Measurements from ENCODE around the gene CDNF.
"Not testable (repeated sequence)": the region's sequence is repeated elsewhere in the genome, so short reads cannot be mapped to it uniquely, and the experiment has no call there.

Gene CDNF

GRCh38 chr10:14820775-14821154 is 17.1 kb downstream of the CDNF start:
- no peak overlapping the region for H3K4me3 ChIP-seq (ENCODE audit: low read depth, low read length)
- DNase-seq (ENCODE audit: low read depth) = peak; percentile 36
- TF ChIP-seq, protein P1, sequence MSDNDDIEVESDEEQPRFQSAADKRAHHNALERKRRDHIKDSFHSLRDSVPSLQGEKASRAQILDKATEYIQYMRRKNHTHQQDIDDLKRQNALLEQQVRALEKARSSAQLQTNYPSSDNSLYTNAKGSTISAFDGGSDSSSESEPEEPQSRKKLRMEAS (IDR thresholded peaks at IDR 0.05; ENCODE audit: low read depth, low read length) = no peak
- TF ChIP-seq POLR2A (IDR thresholded peaks at IDR 0.05; ENCODE audit: extremely low read depth, insufficient read length) (no peak), CTCF (IDR thresholded peaks at IDR 0.05; ENCODE audit: low read depth, low read length) (no peak), MYC (IDR thresholded peaks at IDR 0.05; ENCODE audit: low read depth, low read length) (no peak)

DNA sequence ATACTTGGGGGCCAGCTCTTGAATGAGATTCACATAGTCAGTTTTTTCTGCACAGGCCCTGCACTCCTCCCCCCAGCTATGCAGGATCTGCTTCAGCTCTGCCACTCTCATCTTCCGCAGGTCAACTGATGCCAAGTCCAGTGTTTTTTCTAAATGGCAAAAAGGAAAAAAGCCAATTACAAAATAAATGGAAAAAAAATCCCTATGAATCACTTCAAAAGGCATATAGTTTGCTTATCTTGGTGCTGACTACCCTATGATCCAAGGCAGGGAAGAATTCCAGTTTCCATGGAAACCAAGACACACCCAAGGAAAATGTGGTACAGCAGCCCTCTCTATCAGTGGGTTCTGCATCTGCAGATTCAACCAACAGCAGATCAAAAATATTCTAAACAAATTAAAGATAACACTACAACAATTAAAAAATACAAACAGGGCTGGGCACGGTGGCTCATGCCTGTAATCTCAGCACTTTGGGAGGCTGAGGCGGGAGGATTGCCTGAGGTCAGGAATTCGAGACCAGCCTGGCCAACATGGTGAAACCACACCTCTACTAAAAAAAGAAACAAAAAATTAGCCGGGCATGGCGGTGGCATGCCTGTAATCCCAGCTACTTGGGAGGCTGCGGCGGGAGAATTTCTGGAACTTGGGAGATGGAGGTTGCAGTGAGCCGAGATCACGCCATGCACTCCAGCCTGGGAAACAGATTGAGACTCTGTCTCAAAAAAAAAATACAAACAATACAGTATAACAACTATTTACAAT is 17.6 kb downstream of the CDNF start:
- H3K4me3 ChIP-seq (ENCODE audit: low read depth, low read length) = no peak overlapping the region
- DNase-seq (ENCODE audit: low read depth) = no peak
- TF ChIP-seq, protein P1 (IDR thresholded peaks at IDR 0.05; ENCODE audit: low read depth, low read length) = no peak
- TF ChIP-seq POLR2A (IDR thresholded peaks at IDR 0.05; ENCODE audit: extremely low read depth, insufficient read length) (no peak), CTCF (IDR thresholded peaks at IDR 0.05; ENCODE audit: low read depth, low read length) (no peak), MYC (IDR thresholded peaks at IDR 0.05; ENCODE audit: low read depth, low read length) (no peak)

DNA sequence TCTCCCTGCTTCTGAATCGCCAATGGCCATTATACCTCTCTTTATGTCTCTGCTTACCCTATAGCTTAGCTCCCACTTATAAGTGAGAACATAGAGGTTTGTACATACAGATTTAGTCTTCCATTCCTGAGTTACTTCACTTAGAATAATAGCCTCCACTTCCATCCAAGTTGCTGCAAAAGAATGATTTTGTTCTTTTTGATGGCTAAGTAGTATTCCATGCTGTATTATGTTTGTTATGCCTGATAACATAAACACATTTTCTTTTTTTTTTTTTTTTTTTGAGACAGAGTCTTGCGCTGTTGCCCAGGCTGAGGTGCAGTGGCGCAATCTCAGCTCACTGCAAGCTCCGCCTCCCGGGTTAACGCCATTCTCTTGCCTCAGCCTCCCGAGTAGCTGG is 21.1 kb downstream of the CDNF start:
- H3K4me3 ChIP-seq (ENCODE audit: low read depth, low read length); DNase-seq (ENCODE audit: low read depth): not testable (repeated sequence)

DNA sequence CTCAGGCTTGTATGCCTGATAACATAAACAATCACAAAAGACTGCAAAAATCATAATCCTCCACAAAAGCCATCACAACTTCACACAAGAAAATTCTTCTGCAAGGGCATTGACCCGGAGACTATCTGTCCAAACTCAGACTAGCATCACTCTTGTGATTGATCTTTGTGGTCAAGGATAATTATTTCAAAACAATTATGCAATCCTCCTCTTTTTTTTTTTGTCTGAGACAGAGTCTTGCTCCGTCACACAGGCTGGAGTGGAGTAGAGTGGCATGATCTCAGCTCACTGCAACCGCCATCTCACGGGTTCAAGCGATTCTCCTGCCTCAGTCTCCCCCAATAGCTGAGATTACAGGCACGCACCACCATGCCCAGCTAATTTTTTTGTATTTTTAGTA is 22.2 kb downstream of the CDNF start:
- DNase-seq (ENCODE audit: low read depth) = no peak
- TF ChIP-seq MYC (IDR thresholded peaks at IDR 0.05; ENCODE audit: low read depth, low read length) = no peak
- no peak for TF ChIP-seq CTCF (IDR thresholded peaks at IDR 0.05; ENCODE audit: low read depth, low read length)
- TF ChIP-seq POLR2A (IDR thresholded peaks at IDR 0.05; ENCODE audit: extremely low read depth, insufficient read length) = no peak
- TF ChIP-seq, protein P1 (IDR thresholded peaks at IDR 0.05; ENCODE audit: low read depth, low read length) = no peak
- H3K4me3 ChIP-seq (ENCODE audit: low read depth, low read length) = no peak overlapping the region

DNA sequence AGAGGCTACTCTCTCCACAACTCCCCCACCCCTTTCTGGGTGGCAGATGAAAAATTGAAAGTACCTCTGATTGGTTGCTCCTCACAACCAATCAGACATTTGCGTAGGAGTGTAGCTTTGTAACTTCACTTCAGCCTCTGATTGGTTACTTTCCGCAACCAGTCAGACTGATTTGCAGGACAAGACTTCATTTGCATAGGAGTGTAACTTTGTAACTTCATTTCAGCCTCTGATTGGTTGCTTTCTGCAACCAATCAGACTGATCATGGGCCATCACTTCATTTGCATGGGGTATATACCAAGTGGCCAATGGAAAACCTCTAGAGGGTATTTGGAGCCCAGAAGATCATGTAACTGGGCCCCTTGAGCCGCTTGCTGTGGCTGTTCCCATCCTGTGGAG is 25.6 kb downstream of the CDNF start:
- TF ChIP-seq POLR2A (IDR thresholded peaks at IDR 0.05; ENCODE audit: extremely low read depth, insufficient read length) (no peak), CTCF (IDR thresholded peaks at IDR 0.05; ENCODE audit: low read depth, low read length) (no peak), MYC (IDR thresholded peaks at IDR 0.05; ENCODE audit: low read depth, low read length) (no peak)
- TF ChIP-seq, protein P1 (IDR thresholded peaks at IDR 0.05; ENCODE audit: low read depth, low read length) = no peak
- no peak overlapping the region for H3K4me3 ChIP-seq (ENCODE audit: low read depth, low read length)
- DNase-seq (ENCODE audit: low read depth) = peak; percentile 5

GRCh38 chr10:14810969-14811953 is 26.6 kb downstream of the CDNF start:
- no peak for DNase-seq (ENCODE audit: low read depth)
- TF ChIP-seq POLR2A (IDR thresholded peaks at IDR 0.05; ENCODE audit: extremely low read depth, insufficient read length) (no peak), MYC (IDR thresholded peaks at IDR 0.05; ENCODE audit: low read depth, low read length) (no peak)
- TF ChIP-seq, protein P1 (IDR thresholded peaks at IDR 0.05; ENCODE audit: low read depth, low read length) = no peak
- H3K4me3 ChIP-seq (ENCODE audit: low read depth, low read length) = no peak overlapping the region
